SJCRH30 (cell line): Measurements from ENCODE around the gene CABP1. TPM values are rescaled to one million over a fixed set of nuclear protein-coding genes. Genes with fewer than 3 reads are reported as not detected.

ENCODE experiments used
- DNase-seq, 2 experiments: peaks; one replicate each; pipeline ENCODE4 v3.0.0-alpha.2; 2015 to 2020
- H3K27ac ChIP-seq: fragments of 250-450 bp; sonication (Bioruptor Pico); 2 replicates; pipeline ENCODE4 v1.5.1; 2020; ENCODE audit warnings: mild to moderate bottlenecking, moderate library complexity
- H3K27me3 ChIP-seq: fragments of 250-450 bp; sonication (Bioruptor Pico); 2 replicates; pipeline ENCODE4 v1.5.1; 2020; ENCODE audit warnings: mild to moderate bottlenecking, moderate library complexity
- H3K36me3 ChIP-seq: fragments of 250-450 bp; sonication (Bioruptor Pico); 2 replicates; pipeline ENCODE4 v1.5.1; 2020; ENCODE audit warnings: mild to moderate bottlenecking, moderate library complexity
- H3K4me1 ChIP-seq: fragments of 250-450 bp; sonication (Bioruptor Pico); 2 replicates; pipeline ENCODE4 v1.5.1; 2020; ENCODE audit warnings: mild to moderate bottlenecking, moderate library complexity
- H3K4me3 ChIP-seq: fragments of 250-450 bp; sonication (Bioruptor Pico); 2 replicates; pipeline ENCODE4 v1.5.1; 2020; ENCODE audit warnings: mild to moderate bottlenecking, moderate library complexity
- H3K9me3 ChIP-seq: fragments of 250-450 bp; sonication (Bioruptor Pico); replicated peaks from 2 replicates; pipeline ENCODE4 v1.5.1; 2020; ENCODE audit warnings: mild to moderate bottlenecking, moderate library complexity
- total RNA-seq: library from RNA; depleted of rRNA; stranded (reverse); fragments of >200 nt; shearing (Covaris generic); gene quantifications from 2 replicates; pipeline ENCODE4 v1.2.3, GENCODE V29; 2014

Gene CABP1
- total RNA-seq, 1 experiment from 2014 or later = 2.7 TPM

DNA sequence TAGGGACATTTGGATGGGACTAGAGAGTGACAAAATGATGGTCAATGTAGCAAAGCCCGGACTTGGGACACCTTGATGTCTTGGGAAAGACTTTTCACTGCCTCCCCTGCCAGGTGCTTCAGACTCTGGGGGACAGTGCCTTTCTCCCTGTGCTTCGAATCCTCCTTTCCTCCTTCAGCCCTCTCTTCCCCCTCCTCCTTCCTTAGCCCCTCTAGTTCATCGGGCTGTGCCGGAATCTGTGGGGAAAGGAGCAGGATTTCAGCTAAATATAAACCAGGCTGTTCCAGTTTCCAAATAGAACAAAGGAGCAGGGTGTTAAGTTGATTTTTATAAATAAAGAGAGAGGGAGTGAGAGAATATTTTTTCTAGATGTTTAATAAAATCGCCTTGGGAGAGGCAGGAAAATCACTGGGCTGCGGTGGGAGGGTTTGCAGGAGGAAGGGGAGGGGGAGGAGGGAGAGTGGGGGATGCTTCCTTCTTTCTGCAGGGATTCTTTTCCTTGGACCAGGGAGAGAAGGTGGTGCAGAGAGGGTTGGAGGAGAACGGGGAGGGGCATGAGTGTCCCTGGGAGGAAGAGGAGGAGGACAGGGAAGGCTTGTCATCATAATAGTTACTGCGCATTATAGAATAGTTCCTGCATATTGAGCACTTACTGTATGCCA is 21.3 kb upstream of the CABP1 start:
- DNase-seq = no peak
- Histone ChIP-seq H3K36me3 (no peaks in the 10 kb centered on the region), H3K27ac (no peak overlapping the region), H3K4me1 (no peaks in the 10 kb centered on the region), H3K27me3 (no peaks in the 10 kb centered on the region), H3K4me3 (no peak overlapping the region), H3K9me3 (no peaks in the 10 kb centered on the region)

GRCh38 chr12:120620624-120621023 is 19.8 kb upstream of the CABP1 start:
- H3K27me3 ChIP-seq = no peaks in the 10 kb centered on the region
- no peaks in the 10 kb centered on the region for H3K4me1 ChIP-seq
- H3K4me3 ChIP-seq = no peak overlapping the region
- no peaks in the 10 kb centered on the region for H3K9me3 ChIP-seq
- no peak for DNase-seq
- no peaks in the 10 kb centered on the region for H3K36me3 ChIP-seq
- H3K27ac ChIP-seq = no peak overlapping the region

GRCh38 chr12:120625557-120626419 is 14.6 kb upstream of the CABP1 start:
- Histone ChIP-seq H3K4me3 (no peak overlapping the region), H3K36me3 (no peaks in the 10 kb centered on the region), H3K4me1 (no peaks in the 10 kb centered on the region), H3K27ac (no peak overlapping the region), H3K27me3 (no peaks in the 10 kb centered on the region; the same call in 1 of the 2 replicates), H3K9me3 (no peaks in the 10 kb centered on the region)
- DNase-seq = no peak

- Histone ChIP-seq H3K27me3 (no peaks in the 10 kb centered on the region; the same call in 1 of the 2 replicates), H3K9me3 (no peaks in the 10 kb centered on the region), H3K36me3 (no peaks in the 10 kb centered on the region), H3K4me1 (no peaks in the 10 kb centered on the region), H3K4me3 (no peak overlapping the region), H3K27ac (no peak overlapping the region)
- no peak for DNase-seq
Observed at GRCh38 chr12:120628919-120629318, 11.5 kb upstream of the CABP1 start.

GRCh38 chr12:120630104-120630892 is 10.1 kb upstream of the CABP1 start:
- Histone ChIP-seq H3K4me1 (no peaks in the 10 kb centered on the region), H3K36me3 (no peaks in the 10 kb centered on the region), H3K27me3 (no peaks in the 10 kb centered on the region; the same call in 1 of the 2 replicates), H3K4me3 (no peak overlapping the region), H3K27ac (no peak overlapping the region), H3K9me3 (no peaks in the 10 kb centered on the region)
- no peak for DNase-seq

DNA sequence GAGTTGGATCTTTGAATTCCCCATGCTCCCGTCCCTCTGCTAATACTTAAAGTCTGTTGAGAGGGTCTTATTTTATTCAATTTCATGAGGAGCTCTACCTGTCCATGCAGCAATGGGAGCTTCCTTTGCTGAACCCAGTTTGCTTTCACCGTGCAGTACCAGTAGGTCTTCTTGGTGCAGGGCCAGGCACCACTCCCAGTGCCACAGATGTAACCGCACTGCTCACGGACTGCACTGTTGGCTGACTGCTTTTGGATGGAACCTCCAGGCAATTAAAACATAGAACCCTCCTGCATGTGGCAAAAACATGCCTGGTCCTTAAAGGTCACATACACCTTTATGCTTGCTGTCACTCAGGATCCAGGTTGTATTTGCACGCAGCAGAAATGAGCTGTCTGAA is 9.3 kb upstream of the CABP1 start:
- DNase-seq = no peak

DNA sequence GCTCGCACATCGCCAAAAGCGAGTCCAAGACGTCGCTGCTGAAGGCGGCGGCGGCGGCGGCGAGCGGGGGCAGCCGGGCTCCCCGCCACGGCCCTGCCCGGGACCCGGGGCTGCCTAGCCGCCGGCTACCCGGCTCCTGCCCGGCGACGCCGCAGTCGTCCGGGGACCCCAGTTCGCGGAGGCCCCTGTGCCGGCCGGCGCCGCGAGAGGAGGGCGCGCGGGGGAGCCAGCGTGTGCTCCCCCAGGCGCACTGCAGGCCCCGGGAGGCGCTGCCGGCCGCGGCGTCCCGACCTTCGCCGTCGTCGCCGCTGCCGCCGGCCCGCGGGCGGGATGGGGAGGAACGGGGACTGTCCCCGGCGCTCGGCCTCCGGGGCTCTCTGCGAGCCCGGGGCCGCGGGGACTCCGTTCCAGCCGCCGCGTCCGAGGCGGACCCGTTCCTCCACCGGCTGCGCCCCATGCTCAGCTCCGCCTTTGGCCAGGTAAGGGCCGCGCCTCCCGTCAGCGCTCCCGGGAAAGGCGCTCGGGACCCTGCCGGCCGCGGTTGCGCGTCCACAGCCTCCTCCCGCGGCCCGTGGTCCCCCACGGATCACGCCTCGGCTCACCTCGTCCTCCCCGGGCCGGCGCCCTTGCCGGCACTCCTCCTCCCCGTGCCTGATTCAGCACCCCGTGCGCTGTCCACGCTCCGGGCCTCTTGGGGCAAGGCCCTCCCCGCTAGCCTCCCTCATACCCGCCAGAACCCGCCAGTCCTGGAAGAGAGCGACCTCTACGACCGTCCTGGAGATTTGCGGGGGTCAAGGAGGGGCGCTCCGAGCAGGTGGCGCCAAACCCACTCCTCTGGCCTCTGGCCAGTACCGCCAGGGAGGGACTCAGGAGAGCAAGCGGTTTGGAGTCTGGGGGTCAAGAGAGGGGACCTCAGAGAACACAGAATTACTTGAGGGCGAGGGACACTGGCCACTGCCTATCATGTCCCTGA is 721 bp downstream of the CABP1 start:
- Histone ChIP-seq H3K9me3 (no peaks in the 10 kb centered on the region), H3K36me3 (no peaks in the 10 kb centered on the region), H3K4me1 (no peaks in the 10 kb centered on the region), H3K27me3 (peaks cover 32% of the 10 kb centered on the region), H3K27ac (no peak overlapping the region), H3K4me3 (peak overlapping the region; percentile 44; the same call in 1 of the 2 replicates)
- peak; percentile 42 to 45 for DNase-seq

More for the DNA sequence above, 9.3 kb upstream of the CABP1 start:
- Histone ChIP-seq H3K27ac (no peak overlapping the region), H3K9me3 (no peaks in the 10 kb centered on the region), H3K4me3 (no peak overlapping the region), H3K36me3 (no peaks in the 10 kb centered on the region), H3K4me1 (no peaks in the 10 kb centered on the region), H3K27me3 (no peaks in the 10 kb centered on the region; the same call in 1 of the 2 replicates)

GRCh38 chr12:120642121-120642520 is 1.7 kb downstream of the CABP1 start:
- DNase-seq = no peak
- H3K36me3 ChIP-seq = no peaks in the 10 kb centered on the region
- no peaks in the 10 kb centered on the region for H3K4me1 ChIP-seq
- H3K27ac ChIP-seq = no peak overlapping the region
- H3K27me3 ChIP-seq = peaks cover 32% of the 10 kb centered on the region
- H3K4me3 ChIP-seq = no peak overlapping the region
- no peaks in the 10 kb centered on the region for H3K9me3 ChIP-seq

- H3K4me1 ChIP-seq = no peaks in the 10 kb centered on the region
Observed at GRCh38 chr12:120642826-120643225, 2.4 kb downstream of the CABP1 start.

DNA sequence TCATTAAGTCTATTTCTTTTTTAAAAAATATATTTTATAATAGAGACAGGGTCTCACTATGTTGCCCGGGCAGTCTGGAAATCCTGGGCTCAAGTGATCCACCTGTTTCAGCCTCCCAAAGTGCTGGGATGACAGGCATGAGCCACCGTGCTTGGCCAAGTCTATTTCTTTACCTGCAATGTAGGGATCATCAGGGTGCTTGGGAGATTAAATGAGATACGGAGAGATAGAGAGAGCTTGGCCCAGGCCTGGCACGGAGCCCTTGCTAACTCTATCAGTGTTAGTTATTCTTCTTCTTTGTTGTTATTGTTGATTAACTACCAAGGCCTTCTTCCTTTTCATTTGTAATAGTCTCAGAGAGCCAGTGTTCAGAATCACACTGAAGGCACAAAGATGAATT is 3.1 kb downstream of the CABP1 start:
- DNase-seq = no peak
- H3K9me3 ChIP-seq = no peaks in the 10 kb centered on the region
- peaks cover 32% of the 10 kb centered on the region for H3K27me3 ChIP-seq
- no peaks in the 10 kb centered on the region for H3K4me1 ChIP-seq
- H3K4me3 ChIP-seq = no peak overlapping the region
- no peak overlapping the region for H3K27ac ChIP-seq
- no peaks in the 10 kb centered on the region for H3K36me3 ChIP-seq

More at GRCh38 chr12:120642826-120643225, 2.4 kb downstream of the CABP1 start:
- peaks cover 32% of the 10 kb centered on the region for H3K27me3 ChIP-seq
- H3K36me3 ChIP-seq = no peaks in the 10 kb centered on the region
- no peak overlapping the region for H3K27ac ChIP-seq
- H3K4me3 ChIP-seq = no peak overlapping the region
- no peak for DNase-seq
- H3K9me3 ChIP-seq = no peaks in the 10 kb centered on the region

GRCh38 chr12:120646044-120646443 is 5.6 kb downstream of the CABP1 start:
- Histone ChIP-seq H3K4me1 (no peaks in the 10 kb centered on the region), H3K36me3 (no peaks in the 10 kb centered on the region), H3K4me3 (no peak overlapping the region), H3K27me3 (peaks cover 32% of the 10 kb centered on the region), H3K27ac (no peak overlapping the region), H3K9me3 (no peaks in the 10 kb centered on the region)
- no peak for DNase-seq

DNA sequence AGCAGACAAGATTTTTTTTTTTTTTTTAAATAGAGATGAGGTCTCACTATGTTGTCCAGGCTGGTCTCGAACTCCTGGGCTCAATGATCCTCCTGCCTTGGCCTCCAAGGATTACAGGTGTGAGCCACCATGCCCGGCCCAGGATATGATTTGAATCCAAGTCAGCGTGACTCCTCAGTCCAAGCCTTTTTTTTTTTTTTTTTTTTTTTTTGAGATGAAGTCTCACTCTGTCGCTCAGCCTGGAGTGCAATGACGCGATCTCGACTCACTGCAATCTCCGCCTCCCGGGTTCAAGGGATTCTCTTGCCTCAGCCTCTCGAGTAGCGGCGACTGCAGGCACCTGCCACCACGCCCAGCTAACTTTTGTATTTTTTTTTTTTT is 6.9 kb downstream of the CABP1 start:
- H3K9me3 ChIP-seq = no peaks in the 10 kb centered on the region
- H3K4me3 ChIP-seq = no peak overlapping the region
- no peaks in the 10 kb centered on the region for H3K4me1 ChIP-seq
- H3K27ac ChIP-seq = no peak overlapping the region
- H3K36me3 ChIP-seq = no peaks in the 10 kb centered on the region
- DNase-seq = no peak
- H3K27me3 ChIP-seq = peaks cover 22% of the 10 kb centered on the region; the same call in 1 of the 2 replicates

DNA sequence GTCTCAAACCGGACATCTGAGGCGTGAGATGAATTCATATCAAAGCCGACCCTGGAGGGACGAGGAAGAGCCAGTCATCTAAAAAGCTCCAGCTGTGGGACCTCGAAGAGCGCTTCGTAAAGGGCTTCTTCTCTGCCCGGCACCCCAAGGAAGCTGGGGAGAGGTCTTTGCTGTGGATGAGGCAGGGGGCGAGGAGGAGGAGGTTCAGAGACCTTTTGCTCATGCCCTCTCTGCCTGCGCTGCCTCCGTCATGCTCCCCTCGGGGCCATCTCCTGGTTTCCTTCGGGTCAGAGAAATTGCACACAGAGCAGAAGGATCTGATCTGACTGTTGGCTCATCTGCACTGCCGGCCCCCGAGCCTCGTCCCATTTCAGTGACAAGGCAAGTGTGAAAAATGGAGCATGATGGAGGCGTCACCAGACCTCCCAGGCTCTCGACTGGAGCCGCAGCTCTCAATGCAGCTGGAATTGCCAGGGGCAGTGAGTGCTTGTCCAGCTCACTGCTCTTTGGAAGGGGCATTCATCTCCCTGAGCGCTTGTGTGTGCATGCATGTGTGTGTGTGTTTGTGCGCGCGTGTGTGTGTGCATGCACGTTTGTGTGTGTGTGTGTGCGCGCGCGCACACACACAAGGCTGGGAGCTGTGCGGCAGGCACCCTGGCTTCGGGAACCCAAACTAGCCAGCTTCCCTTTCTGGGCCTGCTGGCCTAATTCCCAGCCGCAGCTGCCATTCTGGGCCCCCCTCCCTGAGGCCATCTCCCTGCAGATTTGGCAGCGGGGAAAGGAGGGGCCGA is 9.2 kb downstream of the CABP1 start:
- H3K4me1 ChIP-seq = no peaks in the 10 kb centered on the region

More for the DNA sequence above, 9.2 kb downstream of the CABP1 start:
- Histone ChIP-seq H3K27me3 (peaks cover 5% of the 10 kb centered on the region; the same call in 1 of the 2 replicates), H3K36me3 (no peaks in the 10 kb centered on the region), H3K27ac (no peak overlapping the region), H3K9me3 (no peaks in the 10 kb centered on the region), H3K4me3 (peak overlapping the region; percentile 50)
- DNase-seq = peak; percentile 63 to 77
